ENCODE measurements around the gene BABAM2. TPM values are rescaled to one million over a fixed set of nuclear protein-coding genes. Genes with fewer than 3 reads are reported as not detected.

BABAM2 gene
- total and polyA plus RNA-seq, 11 donors: 22.2 to 75.1 (median 62.5) TPM

GRCh38 chr2:27902098-27902497, 11.6 kb downstream of the BABAM2 start:
- Histone ChIP-seq H3K36me3 (peaks cover 0 to 28% (median 13%) of the 10 kb centered on the region in 9 donors), H3K9me3 (no peaks in the 10 kb centered on the region), H3K27ac (no peak overlapping the region), H3K27me3 (no peaks in the 10 kb centered on the region), H3K4me1 (peaks cover 0 to 28% (median 15%) of the 10 kb centered on the region in 12 donors), H3K4me3 (no peak overlapping the region)
- no peak for DNase-seq
- no peak for ATAC-seq
- TF ChIP-seq CTCF (IDR thresholded peaks at IDR 0.05) (no peak), POLR2A (IDR thresholded peaks at IDR 0.05) (no peak)
- WGBS, 4 donors: 90 to 100% (median 95%) methylated on average over 1 of the region's 1 CpG
- intact Hi-C loops (cut with DNase I): no loop called here

GRCh38 chr2:27903018-27903417, 12.5 kb downstream of the BABAM2 start:
- WGBS, 4 donors: 78 to 83% (median 80%) methylated on average over 2 of the region's 2 CpGs
- no peak overlapping the region for H3K27ac ChIP-seq

GRCh38 chr2:27903649-27904404, 13.3 kb downstream of the BABAM2 start:
- intact Hi-C loops (cut with DNase I): no loop called here
- ATAC-seq (peak in 2 of 4 donors; percentile 70 to 71), DNase-seq (no peak)
- TF ChIP-seq POLR2A (IDR thresholded peaks at IDR 0.05): no peak
- no peak for TF ChIP-seq CTCF (IDR thresholded peaks at IDR 0.05)
- Histone ChIP-seq H3K9me3 (no peaks in the 10 kb centered on the region), H3K4me3 (no peak overlapping the region), H3K36me3 (peaks cover 0 to 16% (median 5%) of the 10 kb centered on the region in 9 donors), H3K4me1 (peaks cover 0 to 35% (median 17%) of the 10 kb centered on the region in 12 donors), H3K27me3 (no peaks in the 10 kb centered on the region), H3K27ac (no peak overlapping the region)
- WGBS, 4 donors: 90 to 94% (median 93%) methylated on average over 10 of the region's 10 CpGs

More at GRCh38 chr2:27903018-27903417, 12.5 kb downstream of the BABAM2 start:
- no peaks in the 10 kb centered on the region for H3K27me3 ChIP-seq
- TF ChIP-seq POLR2A (IDR thresholded peaks at IDR 0.05): no peak
- TF ChIP-seq CTCF (IDR thresholded peaks at IDR 0.05): no peak
- no peak for ATAC-seq
- peaks cover 0 to 24% (median 12%) of the 10 kb centered on the region in 9 donors for H3K36me3 ChIP-seq
- intact Hi-C loops (cut with DNase I): no loop called here
- no peak overlapping the region for H3K4me3 ChIP-seq
- DNase-seq: no peak
- H3K9me3 ChIP-seq: no peaks in the 10 kb centered on the region
- peaks cover 0 to 35% (median 18%) of the 10 kb centered on the region in 12 donors for H3K4me1 ChIP-seq

GRCh38 chr2:27904405-27904665, 13.8 kb downstream of the BABAM2 start:
- WGBS, 4 donors: 47 to 69% (median 54%) methylated on average over 1 of the region's 1 CpG
- intact Hi-C loops (cut with DNase I): no loop called here
- Histone ChIP-seq H3K27me3 (no peaks in the 10 kb centered on the region), H3K4me1 (peaks cover 0 to 35% (median 17%) of the 10 kb centered on the region in 12 donors), H3K27ac (no peak overlapping the region), H3K9me3 (no peaks in the 10 kb centered on the region), H3K4me3 (no peak overlapping the region), H3K36me3 (peaks cover 0 to 12% (median under 1%) of the 10 kb centered on the region in 9 donors)
- no peak for DNase-seq
- ATAC-seq: no peak
- TF ChIP-seq POLR2A (IDR thresholded peaks at IDR 0.05) (no peak), CTCF (IDR thresholded peaks at IDR 0.05) (no peak)

All from heart left ventricle (tissue), 16 donors.